K562 (cell line): Measurements from ENCODE around the gene MBOAT2. TPM values are rescaled to one million over a fixed set of nuclear protein-coding genes. Genes with fewer than 3 reads are reported as not detected.

Source experiments
- ATAC-seq: fragments of 200-7000 bp; cut with Tn5 transposase; 3 replicates; pipeline ENCODE4 v1.9.1; 2020; ENCODE audit warnings: moderate library complexity
- BruUV-seq: library from RNA; stranded (reverse); fragments of 400-500 nt; replicated peaks from 2 replicates; lab custom pipeline; 2021; lab: Mats Ljungman, UMichigan
- CTCF ChIA-PET: fragments of 300-600 bp; formaldehyde crosslinking; extraction: SDS; loops from one replicate; lab custom pipeline; 2021; ENCODE audit warnings: low intra/inter-chr PET ratio; lab: Yijun Ruan, JAX
- POLR2A ChIA-PET: fragments of 300-600, 350-650 bp; sonication (Branson Sonifier 250); formaldehyde crosslinking; extraction: SDS; loops from one replicate; lab custom pipeline; 2021; ENCODE audit warnings: antibody characterized with exemption, inconsistent platforms; lab: Yijun Ruan, JAX
- DNase-seq, 4 experiments: peaks; one replicate each; pipeline versions ENCODE4 v3.0.0 to v3.0.0-alpha.2; 2011 to 2018; ENCODE audit warnings: low spot score in 3 of 4, mixed read lengths in 3 of 4; ENCODE audit errors: extremely low read depth in 1 of 4
- FAIRE-seq: peaks from 2 replicates; lab custom pipeline; 2011; peaks lifted over from hg19 to GRCh38; lab: Jason Lieb, UNC
- H2AFZ ChIP-seq: 2 replicates; pipeline ENCODE4 v1.6.0; 2011; ENCODE audit warnings: low read depth, low read length, control low read depth, inconsistent platforms
- H3K27ac ChIP-seq: fragments of 200-600 bp; 3 replicates; pipeline ENCODE4 v1.8.0; 2011; ENCODE audit warnings: low read depth, mild to moderate bottlenecking, control low read depth, inconsistent platforms, low read length, moderate library complexity, mixed read lengths; ENCODE audit errors: extremely low read depth
- H3K27me3 ChIP-seq, 2 experiments: fragments of 300-600 bp in 1 of 2; 2 replicates in 1 of 2; 3 replicates in 1 of 2; pipeline versions ENCODE4 v1.6.0 to v1.8.0; 2011; ENCODE audit warnings: inconsistent platforms in 2 of 2, low read length in 2 of 2, mild to moderate bottlenecking in 1 of 2, mixed read lengths in 1 of 2, moderate library complexity in 1 of 2; ENCODE audit not compliant: control insufficient read depth in 2 of 2, insufficient read depth in 2 of 2
- H3K36me3 ChIP-seq: fragments of 300-600 bp; 3 replicates; pipeline ENCODE4 v1.8.0; 2011; ENCODE audit warnings: mild to moderate bottlenecking, low read length, inconsistent platforms; ENCODE audit not compliant: control insufficient read depth, insufficient read depth
- H3K4me1 ChIP-seq, 2 experiments: fragments of 200-600 bp in 1 of 2; replicated peaks in 1 of 2; 2 replicates in 1 of 2; 3 replicates in 1 of 2; pipeline versions ENCODE4 v1.5.1 to v1.8.0; 2011; ENCODE audit warnings: inconsistent platforms in 2 of 2, low read length in 2 of 2, mild to moderate bottlenecking in 1 of 2, mixed read lengths in 1 of 2, moderate library complexity in 1 of 2; ENCODE audit not compliant: control insufficient read depth in 2 of 2, insufficient read depth in 2 of 2
- H3K4me2 ChIP-seq: 2 replicates; pipeline ENCODE4 v1.6.1; 2011; ENCODE audit warnings: low read length, control low read depth, inconsistent platforms, mixed read lengths; ENCODE audit not compliant: insufficient read depth
- H3K4me3 ChIP-seq: fragments of 200-600 bp; sonication (generic), shearing (Covaris generic); 2 replicates; pipeline ENCODE4 v1.5.1; 2016; ENCODE audit warnings: control low read depth, inconsistent platforms
- H3K79me2 ChIP-seq: fragments of 200-600 bp; 3 replicates; pipeline ENCODE4 v1.8.0; 2011; ENCODE audit warnings: low read length, inconsistent platforms; ENCODE audit not compliant: control insufficient read depth, insufficient read depth
- H3K9ac ChIP-seq, 2 experiments: 2 replicates each; pipeline versions ENCODE4 v1.6.0 to v1.6.1; 2011; ENCODE audit warnings: low read depth in 2 of 2, low read length in 2 of 2, control low read depth in 1 of 2, inconsistent platforms in 1 of 2, mild to moderate bottlenecking in 1 of 2, mixed read lengths in 1 of 2; ENCODE audit not compliant: insufficient read depth in 1 of 2
- H3K9me1 ChIP-seq: one replicate; pipeline ENCODE4 v1.6.0; 2011; ENCODE audit warnings: inconsistent platforms, mild to moderate bottlenecking, low read length, moderate library complexity; ENCODE audit not compliant: control insufficient read depth, insufficient read depth
- H3K9me3 ChIP-seq: replicated peaks from 2 replicates; pipeline ENCODE4 v1.5.1; 2011; ENCODE audit warnings: low read depth, low read length, inconsistent platforms; ENCODE audit not compliant: control insufficient read depth, insufficient read depth
- H4K20me1 ChIP-seq: replicated peaks from 2 replicates; pipeline ENCODE4 v1.6.1; 2011; ENCODE audit warnings: low read length, inconsistent platforms, mixed read lengths; ENCODE audit not compliant: control insufficient read depth, insufficient read depth
- CBFA2T2 ChIP-seq: fragments of 450-650 bp; conservative IDR thresholded peaks from 2 replicates; pipeline ENCODE4 v1.6.1; 2017; ENCODE audit warnings: mild to moderate bottlenecking
- GTF2A2 ChIP-seq: IDR thresholded peaks from 2 replicates; pipeline ENCODE4 v1.6.1; 2016; ENCODE audit warnings: mild to moderate bottlenecking, missing genetic modification characterization, missing compliant biosample characterization
- ID3 ChIP-seq, 2 experiments: fragments of 250-450 bp in 1 of 2; fragments of 450-650 bp in 1 of 2; sonication (Bioruptor Pico) in 1 of 2; IDR thresholded peaks; 2 replicates each; pipeline versions ENCODE4 v1.6.1 to v1.8.0; 2016 to 2021; ENCODE audit warnings: mild to moderate bottlenecking in 2 of 2, moderate library complexity in 2 of 2, missing compliant biosample characterization in 1 of 2, missing genetic modification characterization in 1 of 2
- MEIS2 ChIP-seq: fragments of 450-650 bp; IDR thresholded peaks from 2 replicates; pipeline ENCODE4 v1.6.1; 2014; ENCODE audit warnings: mild to moderate bottlenecking; ENCODE audit not compliant: partially characterized antibody
- NCOR1 ChIP-seq: fragments of 450-650 bp; IDR thresholded peaks from 2 replicates; pipeline ENCODE4 v1.6.1; 2016; ENCODE audit warnings: mild to moderate bottlenecking, moderate library complexity
- PKNOX1 ChIP-seq: fragments of 450-650 bp; IDR thresholded peaks from 2 replicates; pipeline ENCODE4 v1.6.1; 2016
- TAL1 ChIP-seq: fragments of 450-650 bp; IDR thresholded peaks from 2 replicates; pipeline ENCODE4 v1.6.1; 2016; ENCODE audit warnings: mild to moderate bottlenecking
- ZBTB9 ChIP-seq: fragments of 450-650 bp; formaldehyde crosslinking; IDR thresholded peaks from 2 replicates; pipeline ENCODE4 v1.4.0; 2020; ENCODE audit warnings: mild to moderate bottlenecking, moderate library complexity
- WGBS: fragments of 100-300 bp; shearing (Covaris generic); methylation state at CpG from one replicate; pipeline ENCODE4 v1.1.6; 2016; ENCODE audit warnings: low coverage, mixed read lengths; ENCODE audit not compliant: insufficient coverage; ENCODE audit errors: missing lambda C conversion rate; 5-methylcytosine and 5-hydroxymethylcytosine counted together
- in situ Hi-C: fragments of 300-500 bp; cut with MboI; formaldehyde crosslinking; loops from 4 replicates; pipeline ENCODE4 v1.15.0; 2018; ENCODE audit warnings: inconsistent platforms, mixed read lengths
- intact Hi-C: fragments of 100-400 bp; cut with micrococcal nuclease; formaldehyde crosslinking; loops from 2 replicates; pipeline ENCODE4 v1.14.2; 2022
- polyA plus RNA-seq, 8 experiments: library from polyadenylated mRNA; depleted of rRNA in 4 of 8; stranded (reverse) in 5 of 8; unstranded in 3 of 8; fragments of >200 nt; fragmentation: Nextera tagmentation in 2 of 8; fragmentation: Illumina TruSeq in 1 of 8; extraction: Ambion mirVana in 2 of 8; extraction: Trizol in 1 of 8; gene quantifications; 2 replicates each; pipeline versions ENCODE4 v1.2.1 to v1.2.3, GENCODE V29; 2011 to 2014; ENCODE audit warnings: inconsistent platforms in 1 of 8, missing spikeins in 1 of 8
- total RNA-seq, 7 experiments: library from RNA; depleted of rRNA in 6 of 7; stranded (reverse); fragments of >200 nt in 6 of 7; fragmentation: Illumina TruSeq in 2 of 7; extraction: Trizol in 2 of 7; gene quantifications; 2 replicates each; pipeline versions ENCODE4 v1.2.1 to v1.2.3, GENCODE V29; 2011 to 2021; ENCODE audit warnings: low replicate concordance in 1 of 7
- TF ChIP-seq, protein P1 (sequence below), 2 experiments: IDR thresholded peaks in 1 of 2; conservative IDR thresholded peaks in 1 of 2; 2 replicates each; pipeline ENCODE4 v1.6.1; 2016; ENCODE audit warnings: low read depth in 2 of 2, mild to moderate bottlenecking in 1 of 2, missing compliant biosample characterization in 1 of 2, missing genetic modification characterization in 1 of 2, moderate library complexity in 1 of 2

The MBOAT2 gene
- total and polyA plus RNA-seq, 9 of the 15 experiments (the other 6 are each of a cell fraction or from before 2014, with no cell fraction given): 8.4 to 122 (median 27.6) TPM

DNA sequence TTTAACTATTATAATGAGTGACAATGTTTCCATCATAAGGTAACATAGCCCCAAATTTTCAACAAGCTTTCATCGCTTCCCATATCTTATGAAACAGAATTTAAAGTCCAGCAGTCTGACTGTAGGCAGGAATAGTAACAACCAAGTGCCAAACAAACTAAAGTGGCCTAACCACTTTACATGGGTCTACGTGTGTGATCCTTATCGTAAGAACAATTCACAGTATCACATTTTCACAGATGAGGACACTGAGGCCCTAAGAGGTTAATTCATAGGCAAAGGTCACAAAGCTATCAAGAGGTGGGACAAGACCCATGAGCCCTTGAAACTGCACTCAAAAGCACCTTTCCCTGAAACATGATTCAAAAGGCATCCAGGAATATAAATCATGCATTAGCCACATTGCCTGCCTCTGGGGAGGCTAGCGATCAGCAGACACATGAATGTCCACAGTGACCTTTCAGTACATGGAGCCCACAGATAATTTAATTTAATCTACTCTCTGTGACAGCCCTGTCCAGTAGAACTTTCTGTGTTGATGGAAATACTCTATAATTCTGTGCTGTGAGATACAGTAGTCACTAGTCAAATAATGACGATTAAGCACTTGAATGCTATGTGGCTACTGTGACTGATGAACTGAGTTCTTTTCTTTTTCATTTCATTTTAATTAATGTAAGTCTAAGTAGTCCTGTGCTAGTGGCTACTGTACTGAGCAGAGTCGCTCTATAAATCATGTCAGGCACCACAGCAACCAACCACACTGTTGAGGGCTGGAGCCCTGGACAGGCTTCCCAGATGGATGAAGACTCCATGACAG is 196.4 kb downstream of the MBOAT2 start:
- H3K9ac ChIP-seq: peak overlapping the region in 1 of 2 experiments; percentile 56; a peak in 1 of 4 replicates
- H3K27me3 ChIP-seq: no peaks in the 10 kb centered on the region
- ATAC-seq: peak; percentile 16; the same call in 1 of the 3 replicates
- H3K4me1 ChIP-seq: peaks cover 7 to 36% of the 10 kb centered on the region in 2 experiments; a peak in 4 of 5 replicates
- H3K36me3 ChIP-seq: peaks cover 58% of the 10 kb centered on the region
- 43% methylated on average over 6 of the region's 6 CpGs for WGBS
- H3K27ac ChIP-seq: peak overlapping the region; percentile 22; the same call in 2 of the 3 replicates
- H4K20me1 ChIP-seq: no peaks in the 10 kb centered on the region
- CTCF ChIA-PET: no interaction called here
- peak in 2 of 4 experiments; percentile 18 to 47 for DNase-seq
- no peaks in the 10 kb centered on the region for H3K9me3 ChIP-seq
- FAIRE-seq: peak; percentile 15
- no peak overlapping the region for H3K4me2 ChIP-seq
- POLR2A ChIA-PET: interaction anchor here (0.7 kb wide), 1 partner anchor 454 kb away, joined by 3 read pairs; no protein-coding TSS in a partner anchor
- no peaks in the 10 kb centered on the region for H3K9me1 ChIP-seq
- in situ Hi-C loops: no loop called here
- no peaks in the 10 kb centered on the region for H3K79me2 ChIP-seq
- H2AFZ ChIP-seq: no peak overlapping the region
- no peak overlapping the region for H3K4me3 ChIP-seq
- intact Hi-C loops: no loop called here
- no TSS peak for BruUV-seq
- TF ChIP-seq GTF2A2 (tag) (no peak), TAL1 (peak; percentile 28; the same call in 1 of the 2 replicates), CBFA2T2 (peak; percentile 50; the same call in 1 of the 2 replicates), NCOR1 (peak; percentile 22; the same call in 1 of the 2 replicates), ID3 (CRISPR knock-in tag; IDR thresholded peaks at IDR 0.05) (no peak), ID3 (tag; IDR thresholded peaks at IDR 0.05) (peak; percentile 96), MEIS2 (peak; percentile 74), PKNOX1 (peak; percentile 69), ZBTB9 (CRISPR knock-in tag) (no peak)
- TF ChIP-seq, protein P1, sequence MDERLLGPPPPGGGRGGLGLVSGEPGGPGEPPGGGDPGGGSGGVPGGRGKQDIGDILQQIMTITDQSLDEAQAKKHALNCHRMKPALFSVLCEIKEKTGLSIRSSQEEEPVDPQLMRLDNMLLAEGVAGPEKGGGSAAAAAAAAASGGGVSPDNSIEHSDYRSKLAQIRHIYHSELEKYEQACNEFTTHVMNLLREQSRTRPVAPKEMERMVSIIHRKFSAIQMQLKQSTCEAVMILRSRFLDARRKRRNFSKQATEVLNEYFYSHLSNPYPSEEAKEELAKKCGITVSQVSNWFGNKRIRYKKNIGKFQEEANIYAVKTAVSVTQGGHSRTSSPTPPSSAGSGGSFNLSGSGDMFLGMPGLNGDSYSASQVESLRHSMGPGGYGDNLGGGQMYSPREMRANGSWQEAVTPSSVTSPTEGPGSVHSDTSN (CRISPR knock-in tag; IDR thresholded peaks at IDR 0.05; ENCODE audit: low read depth): no peak
- TF ChIP-seq, protein P1 (tag; conservative IDR thresholded peaks at IDR 0.05; ENCODE audit: low read depth): peak; percentile 81
